Omental fat pad (tissue), 4 donors: ENCODE data around the gene RECK. TPM values are rescaled to one million over a fixed set of nuclear protein-coding genes. Genes with fewer than 3 reads are reported as not detected.
A peak's percentile ranks its signal among the peaks of the same experiment; 100 is the strongest.

ENCODE experiments used
- ATAC-seq: fragments of 150-250 bp; one replicate; pipeline ENCODE4 v1.9.1; 2016; ENCODE audit warnings: mild to moderate bottlenecking, moderate library complexity; ENCODE audit not compliant: low FRiP score
- DNase-seq: peaks from one replicate; pipeline ENCODE4 v3.0.0-alpha.2; 2019; ENCODE audit warnings: low spot score
- total RNA-seq, 4 donors: library from RNA; depleted of rRNA; stranded (reverse); fragments of >200 nt; gene quantifications; one replicate each; pipeline ENCODE4 v1.1.0, GENCODE V29; 2016
- TF ChIP-seq, protein P1 (sequence below), 3 donors: fragments of 450-650 bp; IDR thresholded peaks; one replicate each; pipeline ENCODE4 v1.5.1; 2016 to 2017; ENCODE audit warnings: antibody characterized with exemption in 3 of 3, mild to moderate bottlenecking in 3 of 3, moderate library complexity in 2 of 3

RECK gene
- total RNA-seq, 4 donors from 2014 or later = 15.0 to 27.7 (median 21.7) TPM

DNA sequence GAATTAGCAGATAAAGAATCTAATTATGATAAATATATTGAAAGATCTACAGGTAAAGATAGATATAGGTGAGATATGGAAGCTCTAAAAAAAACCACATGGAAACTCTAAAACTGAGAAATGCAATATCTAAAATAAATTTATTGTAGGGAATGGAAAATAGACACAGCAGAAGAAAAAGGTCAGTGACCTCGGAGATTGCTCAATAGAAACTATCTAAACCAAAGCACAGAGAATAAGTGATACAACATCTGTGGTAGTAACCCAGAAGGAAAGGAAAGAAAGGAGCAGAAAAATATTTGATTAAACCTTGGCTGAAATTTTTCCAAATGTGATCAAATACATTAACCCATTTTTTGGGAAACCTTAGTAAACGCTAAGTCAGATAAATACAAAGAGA is 56.7 kb downstream of the RECK start:
- TF ChIP-seq, protein P1, sequence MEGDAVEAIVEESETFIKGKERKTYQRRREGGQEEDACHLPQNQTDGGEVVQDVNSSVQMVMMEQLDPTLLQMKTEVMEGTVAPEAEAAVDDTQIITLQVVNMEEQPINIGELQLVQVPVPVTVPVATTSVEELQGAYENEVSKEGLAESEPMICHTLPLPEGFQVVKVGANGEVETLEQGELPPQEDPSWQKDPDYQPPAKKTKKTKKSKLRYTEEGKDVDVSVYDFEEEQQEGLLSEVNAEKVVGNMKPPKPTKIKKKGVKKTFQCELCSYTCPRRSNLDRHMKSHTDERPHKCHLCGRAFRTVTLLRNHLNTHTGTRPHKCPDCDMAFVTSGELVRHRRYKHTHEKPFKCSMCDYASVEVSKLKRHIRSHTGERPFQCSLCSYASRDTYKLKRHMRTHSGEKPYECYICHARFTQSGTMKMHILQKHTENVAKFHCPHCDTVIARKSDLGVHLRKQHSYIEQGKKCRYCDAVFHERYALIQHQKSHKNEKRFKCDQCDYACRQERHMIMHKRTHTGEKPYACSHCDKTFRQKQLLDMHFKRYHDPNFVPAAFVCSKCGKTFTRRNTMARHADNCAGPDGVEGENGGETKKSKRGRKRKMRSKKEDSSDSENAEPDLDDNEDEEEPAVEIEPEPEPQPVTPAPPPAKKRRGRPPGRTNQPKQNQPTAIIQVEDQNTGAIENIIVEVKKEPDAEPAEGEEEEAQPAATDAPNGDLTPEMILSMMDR (IDR thresholded peaks at IDR 0.05) = no peak
- ATAC-seq (no peak), DNase-seq (no peak)

DNA sequence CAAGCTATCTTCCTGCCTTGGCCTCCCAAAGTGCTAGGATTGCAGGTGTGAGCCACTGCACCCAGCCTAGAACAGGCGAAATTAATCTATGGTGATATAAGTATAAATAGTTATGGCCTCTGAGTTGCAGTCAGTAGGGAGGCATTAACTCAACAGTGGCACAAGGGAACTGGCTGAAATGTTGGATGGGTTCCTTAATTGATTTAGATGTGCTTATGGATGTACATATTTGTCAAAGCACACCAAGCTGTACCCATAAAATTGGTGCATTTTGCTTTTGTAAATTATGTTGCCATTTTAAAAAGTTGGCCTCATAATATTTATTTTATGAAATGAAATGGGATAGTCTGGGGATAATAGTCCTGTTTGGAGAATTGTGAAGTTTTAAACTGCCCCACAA is 63.0 kb downstream of the RECK start:
- DNase-seq (no peak), ATAC-seq (no peak)
- TF ChIP-seq, protein P1 (IDR thresholded peaks at IDR 0.05) = no peak

DNA sequence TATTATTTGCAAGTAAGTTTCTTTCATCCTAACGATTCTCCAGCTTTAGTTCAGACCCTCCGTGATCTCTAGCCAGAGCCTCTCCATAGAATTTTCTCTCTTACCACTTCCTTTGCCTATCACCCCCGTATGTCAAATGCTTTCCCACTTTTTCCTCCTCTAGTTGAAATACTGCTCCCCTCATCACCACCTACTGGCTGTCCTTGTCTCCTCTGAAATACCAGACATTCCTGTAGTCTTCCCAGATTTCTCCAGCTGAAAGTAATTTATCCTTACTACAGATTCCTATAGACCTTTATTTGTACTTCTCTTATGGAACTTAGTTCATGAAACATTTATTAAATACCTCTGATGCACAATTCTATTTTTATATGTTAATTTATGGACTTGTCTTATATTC is 63.8 kb downstream of the RECK start:
- TF ChIP-seq, protein P1 (IDR thresholded peaks at IDR 0.05) = no peak
- no peak for ATAC-seq
- no peak for DNase-seq

DNA sequence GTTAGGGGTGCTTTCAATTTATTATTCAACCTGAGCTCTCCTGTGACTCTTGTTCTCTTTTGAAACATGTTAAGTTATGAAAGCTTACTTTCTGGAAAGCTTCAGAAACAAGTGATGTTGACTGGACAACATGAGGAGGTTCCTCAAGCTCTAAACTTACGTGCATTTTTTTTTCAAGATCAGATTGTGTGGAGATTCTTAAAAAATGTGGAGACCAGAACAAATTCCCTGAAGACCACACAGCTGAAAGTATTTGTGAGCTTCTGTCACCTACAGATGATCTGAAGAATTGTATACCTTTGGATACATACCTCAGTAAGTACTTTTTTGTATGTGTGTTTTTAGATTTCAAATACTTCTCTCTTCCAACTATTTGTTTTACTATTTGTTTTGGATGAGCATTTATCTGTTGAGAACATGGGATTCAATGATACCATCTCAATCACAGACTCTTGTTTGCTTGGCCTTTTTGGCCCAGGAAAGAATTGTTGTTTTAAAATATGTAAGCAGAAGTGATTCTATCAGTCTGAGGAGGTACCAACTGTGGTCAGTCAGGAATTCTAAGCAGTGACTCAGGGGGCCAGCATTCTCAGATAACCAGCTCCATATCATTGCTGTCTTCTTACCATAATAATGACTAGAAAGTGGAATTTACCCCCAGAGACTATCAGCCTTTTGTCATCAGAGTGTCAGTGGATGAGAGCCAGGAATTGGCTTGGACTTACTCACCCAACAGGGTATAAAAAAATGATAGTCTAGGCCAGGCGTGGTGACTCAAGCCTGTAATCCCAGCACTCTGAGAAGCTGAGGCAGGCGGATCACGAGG is 65.4 kb downstream of the RECK start:
- no peak for DNase-seq
- TF ChIP-seq, protein P1 (IDR thresholded peaks at IDR 0.05) = no peak

DNA sequence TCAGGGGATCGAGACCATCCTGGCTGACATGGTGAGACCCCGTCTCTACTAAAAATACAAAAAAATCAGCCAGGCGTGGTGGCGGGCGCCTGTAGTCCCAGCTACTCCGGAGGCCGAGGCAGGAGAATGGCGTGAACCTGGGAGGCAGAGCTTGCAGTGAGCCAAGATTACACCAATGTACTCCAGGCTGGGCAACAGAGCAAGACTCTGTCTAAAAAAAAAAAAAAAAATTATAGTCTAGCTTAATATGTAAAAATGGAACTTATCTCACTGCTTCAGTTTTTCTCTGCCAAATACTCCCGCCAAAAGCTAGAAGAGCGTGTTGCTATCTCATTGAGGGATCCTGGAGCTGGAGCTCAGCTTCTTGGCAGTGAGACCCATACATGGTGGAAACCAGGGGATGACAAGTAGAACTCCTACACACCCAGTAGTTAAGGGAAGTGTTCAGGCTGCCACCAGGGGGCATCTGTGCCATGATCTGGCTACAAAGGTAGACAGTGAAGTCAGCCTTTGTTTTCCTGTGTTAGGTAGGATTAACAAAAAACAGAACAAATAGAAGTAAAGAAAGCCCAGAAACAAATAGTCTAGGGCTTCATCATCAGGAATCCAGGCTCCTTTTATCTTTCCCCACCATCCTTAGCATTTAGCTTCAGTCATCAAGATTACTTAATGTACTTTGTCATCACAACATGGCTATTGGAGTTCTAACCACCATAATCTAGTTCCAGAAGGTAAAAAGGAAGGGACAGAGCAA is 66.2 kb downstream of the RECK start:
- DNase-seq (peak; percentile 68), ATAC-seq (peak; percentile 88)
- TF ChIP-seq, protein P1 (IDR thresholded peaks at IDR 0.05) = peak in 1 of 3 donors; percentile 24

More for the DNA sequence above, 65.4 kb downstream of the RECK start:
- peak; percentile 82 for ATAC-seq

DNA sequence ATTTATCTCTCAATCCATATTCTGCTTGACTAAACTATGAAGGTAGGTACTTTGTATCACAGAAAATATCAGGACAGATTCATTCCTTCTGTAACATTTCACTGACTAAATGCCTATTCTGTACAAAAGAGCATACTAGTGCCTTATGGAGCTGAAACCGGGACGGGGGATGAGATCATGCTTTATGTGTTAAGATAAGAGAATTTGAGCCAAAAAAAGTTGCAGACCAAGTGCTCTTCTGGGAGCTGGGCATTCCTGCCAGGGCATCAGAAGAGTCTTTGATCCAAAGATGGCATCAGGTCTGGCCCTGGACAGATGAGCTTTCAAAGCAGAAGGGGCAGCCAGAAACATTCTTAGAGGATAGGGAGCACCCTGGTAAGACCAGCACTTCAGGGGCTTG is 72.4 kb downstream of the RECK start:
- TF ChIP-seq, protein P1 (IDR thresholded peaks at IDR 0.05) = no peak
- no peak for ATAC-seq

More for the DNA sequence above, 72.4 kb downstream of the RECK start:
- no peak for DNase-seq
